ENCODE measurements around the gene TAF10. TPM values are rescaled to one million over a fixed set of nuclear protein-coding genes. Genes with fewer than 3 reads are reported as not detected.

TAF10 gene
- total and polyA plus RNA-seq, 4 donors: 10.5 to 58.1 (median 31.5) TPM

DNA sequence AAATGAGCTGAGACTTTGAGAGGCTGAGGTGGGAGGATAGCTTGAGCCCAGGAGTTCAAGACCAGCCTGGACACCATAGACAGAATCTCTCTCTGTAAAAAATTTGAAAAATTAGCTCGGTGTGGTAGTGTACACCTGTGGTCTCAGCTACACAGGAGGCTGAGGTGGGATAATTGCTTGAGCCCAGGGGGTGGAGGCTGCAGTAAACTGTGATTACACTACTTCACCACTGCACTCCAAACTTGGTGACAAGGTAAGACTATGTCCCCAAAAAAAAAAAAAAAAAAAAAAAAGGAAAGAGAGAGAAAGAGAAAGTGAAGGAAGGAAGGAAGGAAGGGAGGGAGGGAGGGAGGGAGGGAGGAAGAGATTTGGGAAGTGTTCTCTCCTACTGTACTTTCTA lies 33.9 kb downstream of the TAF10 start:
- Histone ChIP-seq H3K36me3 (ENCODE audit: control insufficient read depth in 4 of 4, insufficient read depth in 3 of 4, low read depth in 1 of 4, low read length in 3 of 4) (no peaks in the 10 kb centered on the region), H3K9me3 (ENCODE audit: control insufficient read depth in 4 of 4, low read length in 3 of 4) (no peaks in the 10 kb centered on the region), H3K4me1 (ENCODE audit: control insufficient read depth in 4 of 4, insufficient read depth in 4 of 4, low read length in 3 of 4) (no peaks in the 10 kb centered on the region), H3K27ac (ENCODE audit: low read depth in 1 of 2, low read length in 2 of 2) (no peak overlapping the region), H3K4me3 (ENCODE audit: low read depth in 1 of 3, low read length in 3 of 3) (no peak overlapping the region), H3K27me3 (ENCODE audit: control insufficient read depth in 4 of 4, insufficient read depth in 4 of 4, low read length in 3 of 4) (no peaks in the 10 kb centered on the region), H3K9ac (ENCODE audit: low read depth in 1 of 2, low read length in 2 of 2) (no peak overlapping the region)
- DNase-seq (ENCODE audit: low spot score): no peak
- WGBS: 94% methylated on average over 1 of the region's 1 CpG
- no peak for TF ChIP-seq FOXA2 (IDR thresholded peaks at IDR 0.05)

DNA sequence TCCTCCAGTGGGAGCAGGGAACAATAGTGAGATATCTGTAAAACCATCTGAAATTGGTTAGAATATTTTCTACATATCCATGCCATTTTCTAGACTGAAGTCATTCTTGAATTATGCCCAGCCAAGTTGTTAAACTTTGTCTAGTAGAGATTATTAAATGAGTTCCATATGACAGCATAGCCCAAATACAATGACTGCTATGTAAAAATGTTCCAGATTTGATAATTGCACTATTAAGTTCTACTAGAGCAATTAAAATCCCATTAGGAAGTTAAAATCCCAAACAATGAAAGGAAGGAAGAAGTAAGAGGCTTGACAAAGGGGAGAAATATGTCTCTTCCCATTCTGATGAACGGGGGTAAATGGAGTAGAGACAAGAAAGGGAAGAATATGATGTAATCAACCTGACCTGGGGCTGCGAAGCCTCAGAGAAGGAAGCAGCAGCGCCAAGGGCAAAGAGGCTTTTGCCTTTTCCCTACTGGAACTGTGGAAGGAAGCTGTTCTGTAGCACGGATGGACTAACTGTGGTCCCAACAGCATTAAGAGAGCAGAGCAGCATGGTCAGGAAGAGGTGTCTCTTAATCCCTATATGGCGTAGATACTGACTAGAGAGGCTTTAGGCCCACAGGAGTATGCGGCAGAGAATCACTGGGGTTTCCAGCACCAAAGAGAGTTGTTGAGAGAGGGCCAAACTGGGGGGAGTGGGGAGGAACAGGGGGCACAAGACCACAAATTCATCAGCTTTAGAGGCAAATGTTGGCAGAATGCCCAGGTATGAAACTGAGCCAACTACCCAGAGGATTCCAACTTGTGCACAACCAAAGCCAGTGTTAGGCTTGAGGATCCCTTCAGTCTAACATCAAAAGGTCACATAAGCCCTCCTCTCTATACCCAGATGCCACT lies 35.3 kb downstream of the TAF10 start:
- no peak overlapping the region for H3K27ac ChIP-seq (ENCODE audit: low read depth in 1 of 2, low read length in 2 of 2)
- WGBS: 60% methylated on average over 6 of the region's 6 CpGs

DNA sequence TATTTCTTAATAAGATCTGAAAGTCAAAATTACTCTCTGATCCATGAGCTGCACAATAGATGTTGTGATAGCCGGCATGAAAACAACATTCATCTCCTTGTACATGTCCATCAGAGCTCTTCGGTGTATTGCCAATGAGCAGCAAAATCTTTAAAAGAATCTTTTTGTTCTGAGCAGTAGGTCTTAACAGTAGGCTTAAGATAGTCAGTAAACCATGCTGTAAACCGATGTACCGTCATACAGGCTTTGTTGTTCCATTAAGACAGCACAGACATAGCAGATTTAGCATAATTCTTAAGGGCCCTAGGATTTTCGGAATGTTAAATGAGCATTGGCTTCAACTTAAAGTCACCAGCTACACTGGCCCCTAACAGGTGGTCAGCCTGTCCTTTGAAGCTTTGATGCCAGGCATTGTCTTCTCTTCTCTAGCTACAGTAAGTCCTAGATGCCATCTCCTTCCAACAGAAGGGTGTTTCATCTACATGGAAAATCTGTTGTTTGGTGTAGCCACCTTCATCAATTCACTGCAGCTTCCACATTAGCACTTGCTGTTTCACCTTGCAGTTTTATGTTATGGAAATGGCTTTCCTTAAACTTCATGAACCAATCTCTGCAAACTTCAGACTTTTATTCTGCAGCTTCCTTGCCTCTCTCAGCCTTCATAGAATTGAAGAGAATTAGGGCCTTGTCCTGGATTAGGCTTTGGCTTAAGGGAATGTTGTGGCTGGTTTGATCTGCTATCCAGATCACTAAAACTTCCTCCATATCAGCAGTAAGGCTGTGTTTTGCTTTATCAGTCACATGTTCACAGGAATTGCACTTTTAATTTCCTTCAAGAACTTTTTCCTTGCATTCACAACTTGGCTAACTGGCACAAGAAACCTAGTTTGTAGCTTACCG lies 37.0 kb downstream of the TAF10 start:
- 93% methylated on average over 6 of the region's 6 CpGs for WGBS
- TF ChIP-seq FOXA1 (IDR thresholded peaks at IDR 0.05): no peak
- TF ChIP-seq SP1 (IDR thresholded peaks at IDR 0.05): no peak
- TF ChIP-seq, protein P1, sequence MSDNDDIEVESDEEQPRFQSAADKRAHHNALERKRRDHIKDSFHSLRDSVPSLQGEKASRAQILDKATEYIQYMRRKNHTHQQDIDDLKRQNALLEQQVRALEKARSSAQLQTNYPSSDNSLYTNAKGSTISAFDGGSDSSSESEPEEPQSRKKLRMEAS (IDR thresholded peaks at IDR 0.05): no peak
- TF ChIP-seq TAF1 (conservative IDR thresholded peaks at IDR 0.05): no peak
- no peak for TF ChIP-seq HNF4A (conservative IDR thresholded peaks at IDR 0.05)
- no peak for TF ChIP-seq NR2F2 (IDR thresholded peaks at IDR 0.05)
- TF ChIP-seq, protein P2, sequence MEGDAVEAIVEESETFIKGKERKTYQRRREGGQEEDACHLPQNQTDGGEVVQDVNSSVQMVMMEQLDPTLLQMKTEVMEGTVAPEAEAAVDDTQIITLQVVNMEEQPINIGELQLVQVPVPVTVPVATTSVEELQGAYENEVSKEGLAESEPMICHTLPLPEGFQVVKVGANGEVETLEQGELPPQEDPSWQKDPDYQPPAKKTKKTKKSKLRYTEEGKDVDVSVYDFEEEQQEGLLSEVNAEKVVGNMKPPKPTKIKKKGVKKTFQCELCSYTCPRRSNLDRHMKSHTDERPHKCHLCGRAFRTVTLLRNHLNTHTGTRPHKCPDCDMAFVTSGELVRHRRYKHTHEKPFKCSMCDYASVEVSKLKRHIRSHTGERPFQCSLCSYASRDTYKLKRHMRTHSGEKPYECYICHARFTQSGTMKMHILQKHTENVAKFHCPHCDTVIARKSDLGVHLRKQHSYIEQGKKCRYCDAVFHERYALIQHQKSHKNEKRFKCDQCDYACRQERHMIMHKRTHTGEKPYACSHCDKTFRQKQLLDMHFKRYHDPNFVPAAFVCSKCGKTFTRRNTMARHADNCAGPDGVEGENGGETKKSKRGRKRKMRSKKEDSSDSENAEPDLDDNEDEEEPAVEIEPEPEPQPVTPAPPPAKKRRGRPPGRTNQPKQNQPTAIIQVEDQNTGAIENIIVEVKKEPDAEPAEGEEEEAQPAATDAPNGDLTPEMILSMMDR (IDR thresholded peaks at IDR 0.05; ENCODE audit: low read depth, low read length, missing input control): no peak
- TF ChIP-seq YY1 (IDR thresholded peaks at IDR 0.05): no peak

More for the DNA sequence above, 35.3 kb downstream of the TAF10 start:
- TF ChIP-seq, protein P3, sequence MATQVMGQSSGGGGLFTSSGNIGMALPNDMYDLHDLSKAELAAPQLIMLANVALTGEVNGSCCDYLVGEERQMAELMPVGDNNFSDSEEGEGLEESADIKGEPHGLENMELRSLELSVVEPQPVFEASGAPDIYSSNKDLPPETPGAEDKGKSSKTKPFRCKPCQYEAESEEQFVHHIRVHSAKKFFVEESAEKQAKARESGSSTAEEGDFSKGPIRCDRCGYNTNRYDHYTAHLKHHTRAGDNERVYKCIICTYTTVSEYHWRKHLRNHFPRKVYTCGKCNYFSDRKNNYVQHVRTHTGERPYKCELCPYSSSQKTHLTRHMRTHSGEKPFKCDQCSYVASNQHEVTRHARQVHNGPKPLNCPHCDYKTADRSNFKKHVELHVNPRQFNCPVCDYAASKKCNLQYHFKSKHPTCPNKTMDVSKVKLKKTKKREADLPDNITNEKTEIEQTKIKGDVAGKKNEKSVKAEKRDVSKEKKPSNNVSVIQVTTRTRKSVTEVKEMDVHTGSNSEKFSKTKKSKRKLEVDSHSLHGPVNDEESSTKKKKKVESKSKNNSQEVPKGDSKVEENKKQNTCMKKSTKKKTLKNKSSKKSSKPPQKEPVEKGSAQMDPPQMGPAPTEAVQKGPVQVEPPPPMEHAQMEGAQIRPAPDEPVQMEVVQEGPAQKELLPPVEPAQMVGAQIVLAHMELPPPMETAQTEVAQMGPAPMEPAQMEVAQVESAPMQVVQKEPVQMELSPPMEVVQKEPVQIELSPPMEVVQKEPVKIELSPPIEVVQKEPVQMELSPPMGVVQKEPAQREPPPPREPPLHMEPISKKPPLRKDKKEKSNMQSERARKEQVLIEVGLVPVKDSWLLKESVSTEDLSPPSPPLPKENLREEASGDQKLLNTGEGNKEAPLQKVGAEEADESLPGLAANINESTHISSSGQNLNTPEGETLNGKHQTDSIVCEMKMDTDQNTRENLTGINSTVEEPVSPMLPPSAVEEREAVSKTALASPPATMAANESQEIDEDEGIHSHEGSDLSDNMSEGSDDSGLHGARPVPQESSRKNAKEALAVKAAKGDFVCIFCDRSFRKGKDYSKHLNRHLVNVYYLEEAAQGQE (IDR thresholded peaks at IDR 0.05): no peak
- TF ChIP-seq, protein P2 (IDR thresholded peaks at IDR 0.05; ENCODE audit: low read depth, low read length, missing input control): no peak
- no peak for TF ChIP-seq JUND (IDR thresholded peaks at IDR 0.05)
- Histone ChIP-seq H3K9me3 (ENCODE audit: control insufficient read depth in 4 of 4, low read length in 3 of 4) (no peaks in the 10 kb centered on the region), H3K27me3 (ENCODE audit: control insufficient read depth in 4 of 4, insufficient read depth in 4 of 4, low read length in 3 of 4) (no peaks in the 10 kb centered on the region), H3K36me3 (ENCODE audit: control insufficient read depth in 4 of 4, insufficient read depth in 3 of 4, low read depth in 1 of 4, low read length in 3 of 4) (peaks cover 0 to 2% (median 0%) of the 10 kb centered on the region in 4 donors), H3K4me3 (ENCODE audit: low read depth in 1 of 3, low read length in 3 of 3) (no peak overlapping the region), H3K9ac (ENCODE audit: low read depth in 1 of 2, low read length in 2 of 2) (no peak overlapping the region), H3K4me1 (ENCODE audit: control insufficient read depth in 4 of 4, insufficient read depth in 4 of 4, low read length in 3 of 4) (no peaks in the 10 kb centered on the region)
- peak; percentile 17 for DNase-seq (ENCODE audit: low spot score)

More for the DNA sequence above, 37.0 kb downstream of the TAF10 start:
- Histone ChIP-seq H3K9ac (ENCODE audit: low read depth in 1 of 2, low read length in 2 of 2) (no peak overlapping the region), H3K9me3 (ENCODE audit: control insufficient read depth in 4 of 4, low read length in 3 of 4) (no peaks in the 10 kb centered on the region), H3K36me3 (ENCODE audit: control insufficient read depth in 4 of 4, insufficient read depth in 3 of 4, low read depth in 1 of 4, low read length in 3 of 4) (peaks cover 0 to 2% (median 0%) of the 10 kb centered on the region in 4 donors), H3K4me1 (ENCODE audit: control insufficient read depth in 4 of 4, insufficient read depth in 4 of 4, low read length in 3 of 4) (no peaks in the 10 kb centered on the region), H3K27me3 (ENCODE audit: control insufficient read depth in 4 of 4, insufficient read depth in 4 of 4, low read length in 3 of 4) (no peaks in the 10 kb centered on the region), H3K27ac (ENCODE audit: low read depth in 1 of 2, low read length in 2 of 2) (no peak overlapping the region), H3K4me3 (ENCODE audit: low read depth in 1 of 3, low read length in 3 of 3) (no peak overlapping the region)
- DNase-seq (ENCODE audit: low spot score): no peak
